ENCODE measurements around the gene FAM81A.

Gene FAM81A

DNA sequence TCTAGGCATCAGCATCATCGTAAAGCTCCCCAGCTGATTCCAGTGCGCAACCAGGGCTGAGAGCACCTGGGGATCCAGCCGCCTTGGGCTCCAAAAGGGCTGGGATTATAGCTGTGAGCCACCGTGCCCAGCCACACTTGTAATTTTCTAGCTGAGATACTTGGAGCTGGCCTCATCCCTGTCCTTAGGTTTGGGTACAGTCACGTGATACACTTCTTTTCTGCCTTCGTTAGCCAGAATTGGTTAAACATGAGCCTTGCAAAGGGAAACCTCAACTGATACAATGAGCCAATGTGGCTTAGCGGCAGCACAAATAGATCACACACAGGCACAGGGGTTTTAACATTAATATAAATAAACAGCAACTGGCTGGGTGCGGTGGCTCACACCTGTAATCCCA is 103.8 kb downstream of the FAM81A start:
- ATAC-seq = no peak
- TF ChIP-seq, protein P1, sequence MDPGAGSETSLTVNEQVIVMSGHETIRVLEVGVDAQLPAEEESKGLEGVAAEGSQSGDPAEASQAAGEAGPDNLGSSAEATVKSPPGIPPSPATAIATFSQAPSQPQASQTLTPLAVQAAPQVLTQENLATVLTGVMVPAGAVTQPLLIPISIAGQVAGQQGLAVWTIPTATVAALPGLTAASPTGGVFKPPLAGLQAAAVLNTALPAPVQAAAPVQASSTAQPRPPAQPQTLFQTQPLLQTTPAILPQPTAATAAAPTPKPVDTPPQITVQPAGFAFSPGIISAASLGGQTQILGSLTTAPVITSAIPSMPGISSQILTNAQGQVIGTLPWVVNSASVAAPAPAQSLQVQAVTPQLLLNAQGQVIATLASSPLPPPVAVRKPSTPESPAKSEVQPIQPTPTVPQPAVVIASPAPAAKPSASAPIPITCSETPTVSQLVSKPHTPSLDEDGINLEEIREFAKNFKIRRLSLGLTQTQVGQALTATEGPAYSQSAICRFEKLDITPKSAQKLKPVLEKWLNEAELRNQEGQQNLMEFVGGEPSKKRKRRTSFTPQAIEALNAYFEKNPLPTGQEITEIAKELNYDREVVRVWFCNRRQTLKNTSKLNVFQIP (CRISPR knock-in tag; IDR thresholded peaks at IDR 0.05; ENCODE audit: borderline replicate concordance, low read depth) = no peak
- no peak for TF ChIP-seq ISL1 (CRISPR knock-in tag; IDR thresholded peaks at IDR 0.05)
- TF ChIP-seq RARB (CRISPR knock-in tag; IDR thresholded peaks at IDR 0.05) = no peak
- TF ChIP-seq ARNTL (CRISPR knock-in tag; IDR thresholded peaks at IDR 0.05; ENCODE audit: borderline replicate concordance, low read depth) = no peak
- no peak for TF ChIP-seq PPARA (CRISPR knock-in tag; IDR thresholded peaks at IDR 0.05; ENCODE audit: borderline replicate concordance)

DNA sequence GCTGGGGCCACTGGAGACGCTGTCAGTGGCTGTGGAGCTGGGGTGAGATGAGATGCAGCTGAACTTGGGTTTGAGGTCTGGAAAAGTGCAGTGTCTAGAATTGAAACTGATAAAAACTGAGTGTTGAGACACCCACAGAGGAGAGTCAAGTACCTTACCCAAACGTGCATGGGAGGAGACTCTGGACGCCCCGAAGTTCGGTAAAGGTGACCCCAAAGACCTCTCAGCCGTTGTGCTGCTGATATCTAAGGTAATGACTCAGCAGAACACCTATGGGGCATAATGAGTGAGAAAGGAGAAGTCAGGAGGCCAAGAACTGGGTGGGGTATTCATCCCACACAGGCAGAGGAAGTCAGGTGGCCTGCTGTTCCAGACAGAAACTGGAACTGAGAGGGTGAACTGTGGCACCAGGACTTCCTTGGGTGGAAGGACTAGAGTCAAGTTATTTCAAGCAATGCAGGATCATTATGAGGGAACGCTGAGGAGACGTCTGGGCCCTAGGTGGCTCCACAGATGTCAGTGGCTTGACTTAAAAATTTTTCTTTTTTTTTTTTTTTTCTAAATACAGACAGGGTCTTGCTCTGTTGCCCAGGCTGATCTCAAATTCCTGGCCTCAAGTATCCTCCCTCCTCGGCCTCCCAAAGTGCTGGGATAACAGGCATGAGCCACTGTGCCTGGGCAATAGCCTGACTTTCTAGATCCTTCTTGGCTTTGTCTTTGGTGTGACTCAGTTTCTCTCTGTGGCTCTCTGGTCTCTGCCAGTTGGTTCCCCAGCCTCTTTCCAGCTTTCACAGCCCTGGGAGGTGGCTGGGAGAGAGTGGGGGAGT is 105.9 kb downstream of the FAM81A start:
- no peak for ATAC-seq
- TF ChIP-seq BACH2 (CRISPR knock-in tag; IDR thresholded peaks at IDR 0.05; ENCODE audit: borderline replicate concordance) (no peak), GLIS3 (CRISPR knock-in tag; IDR thresholded peaks at IDR 0.05) (no peak), RARB (CRISPR knock-in tag; IDR thresholded peaks at IDR 0.05) (no peak), ZNF8 (CRISPR knock-in tag; IDR thresholded peaks at IDR 0.05) (no peak), ZNF70 (CRISPR knock-in tag; IDR thresholded peaks at IDR 0.05) (no peak), ZC3H10 (CRISPR knock-in tag; IDR thresholded peaks at IDR 0.05) (no peak), ARNTL (CRISPR knock-in tag; IDR thresholded peaks at IDR 0.05; ENCODE audit: borderline replicate concordance, low read depth) (no peak), ZFP30 (CRISPR knock-in tag; IDR thresholded peaks at IDR 0.05) (no peak), ISL1 (CRISPR knock-in tag; IDR thresholded peaks at IDR 0.05) (no peak), TCF4 (CRISPR knock-in tag; IDR thresholded peaks at IDR 0.05; ENCODE audit: borderline replicate concordance) (no peak), OSR1 (CRISPR knock-in tag; IDR thresholded peaks at IDR 0.05) (no peak)
- TF ChIP-seq, protein P2, sequence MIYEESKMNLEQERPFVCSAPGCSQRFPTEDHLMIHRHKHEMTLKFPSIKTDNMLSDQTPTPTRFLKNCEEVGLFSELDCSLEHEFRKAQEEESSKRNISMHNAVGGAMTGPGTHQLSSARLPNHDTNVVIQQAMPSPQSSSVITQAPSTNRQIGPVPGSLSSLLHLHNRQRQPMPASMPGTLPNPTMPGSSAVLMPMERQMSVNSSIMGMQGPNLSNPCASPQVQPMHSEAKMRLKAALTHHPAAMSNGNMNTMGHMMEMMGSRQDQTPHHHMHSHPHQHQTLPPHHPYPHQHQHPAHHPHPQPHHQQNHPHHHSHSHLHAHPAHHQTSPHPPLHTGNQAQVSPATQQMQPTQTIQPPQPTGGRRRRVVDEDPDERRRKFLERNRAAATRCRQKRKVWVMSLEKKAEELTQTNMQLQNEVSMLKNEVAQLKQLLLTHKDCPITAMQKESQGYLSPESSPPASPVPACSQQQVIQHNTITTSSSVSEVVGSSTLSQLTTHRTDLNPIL (CRISPR knock-in tag; IDR thresholded peaks at IDR 0.05; ENCODE audit: low read depth) = no peak
- TF ChIP-seq, protein P3, sequence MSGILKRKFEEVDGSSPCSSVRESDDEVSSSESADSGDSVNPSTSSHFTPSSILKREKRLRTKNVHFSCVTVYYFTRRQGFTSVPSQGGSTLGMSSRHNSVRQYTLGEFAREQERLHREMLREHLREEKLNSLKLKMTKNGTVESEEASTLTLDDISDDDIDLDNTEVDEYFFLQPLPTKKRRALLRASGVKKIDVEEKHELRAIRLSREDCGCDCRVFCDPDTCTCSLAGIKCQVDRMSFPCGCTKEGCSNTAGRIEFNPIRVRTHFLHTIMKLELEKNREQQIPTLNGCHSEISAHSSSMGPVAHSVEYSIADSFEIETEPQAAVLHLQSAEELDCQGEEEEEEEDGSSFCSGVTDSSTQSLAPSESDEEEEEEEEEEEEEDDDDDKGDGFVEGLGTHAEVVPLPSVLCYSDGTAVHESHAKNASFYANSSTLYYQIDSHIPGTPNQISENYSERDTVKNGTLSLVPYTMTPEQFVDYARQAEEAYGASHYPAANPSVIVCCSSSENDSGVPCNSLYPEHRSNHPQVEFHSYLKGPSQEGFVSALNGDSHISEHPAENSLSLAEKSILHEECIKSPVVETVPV (CRISPR knock-in tag; IDR thresholded peaks at IDR 0.05) = no peak

DNA sequence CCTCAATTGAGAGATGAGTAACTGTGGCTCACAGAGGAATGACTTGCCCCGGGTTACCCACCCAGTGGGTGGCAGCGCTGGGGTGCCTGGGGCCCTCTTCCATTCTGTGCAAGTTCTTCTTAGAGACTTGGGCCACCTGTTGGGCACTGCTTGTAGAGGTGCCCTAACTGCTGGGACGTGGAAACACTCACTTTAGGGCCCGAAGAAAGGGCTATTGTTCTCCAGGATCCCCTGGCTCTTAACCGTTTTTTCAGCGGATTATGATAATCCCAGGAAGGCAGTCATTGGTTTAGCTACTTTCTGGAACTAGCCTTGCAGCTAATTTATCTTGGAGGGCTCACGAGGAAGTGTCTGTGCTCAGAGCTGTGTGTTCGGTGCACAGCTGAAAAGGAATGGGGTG is 107.6 kb downstream of the FAM81A start:
- ATAC-seq = no peak
- TF ChIP-seq SNAI2 (CRISPR knock-in tag; IDR thresholded peaks at IDR 0.05) = no peak
- no peak for TF ChIP-seq BACH2 (CRISPR knock-in tag; IDR thresholded peaks at IDR 0.05; ENCODE audit: borderline replicate concordance)
- TF ChIP-seq ZC3H10 (CRISPR knock-in tag; IDR thresholded peaks at IDR 0.05) = no peak
- TF ChIP-seq ZFP30 (CRISPR knock-in tag; IDR thresholded peaks at IDR 0.05) = no peak
- TF ChIP-seq ZNF565 (CRISPR knock-in tag; conservative IDR thresholded peaks at IDR 0.05; ENCODE audit: low read depth) = no peak
- TF ChIP-seq PPARA (CRISPR knock-in tag; IDR thresholded peaks at IDR 0.05; ENCODE audit: borderline replicate concordance) = no peak
- no peak for TF ChIP-seq CSDC2 (CRISPR knock-in tag; IDR thresholded peaks at IDR 0.05)
- no peak for TF ChIP-seq GLIS3 (CRISPR knock-in tag; IDR thresholded peaks at IDR 0.05)
- no peak for TF ChIP-seq ESRRG (CRISPR knock-in tag; IDR thresholded peaks at IDR 0.05)
- no peak for TF ChIP-seq ZNF70 (CRISPR knock-in tag; IDR thresholded peaks at IDR 0.05)
- TF ChIP-seq, protein P4, sequence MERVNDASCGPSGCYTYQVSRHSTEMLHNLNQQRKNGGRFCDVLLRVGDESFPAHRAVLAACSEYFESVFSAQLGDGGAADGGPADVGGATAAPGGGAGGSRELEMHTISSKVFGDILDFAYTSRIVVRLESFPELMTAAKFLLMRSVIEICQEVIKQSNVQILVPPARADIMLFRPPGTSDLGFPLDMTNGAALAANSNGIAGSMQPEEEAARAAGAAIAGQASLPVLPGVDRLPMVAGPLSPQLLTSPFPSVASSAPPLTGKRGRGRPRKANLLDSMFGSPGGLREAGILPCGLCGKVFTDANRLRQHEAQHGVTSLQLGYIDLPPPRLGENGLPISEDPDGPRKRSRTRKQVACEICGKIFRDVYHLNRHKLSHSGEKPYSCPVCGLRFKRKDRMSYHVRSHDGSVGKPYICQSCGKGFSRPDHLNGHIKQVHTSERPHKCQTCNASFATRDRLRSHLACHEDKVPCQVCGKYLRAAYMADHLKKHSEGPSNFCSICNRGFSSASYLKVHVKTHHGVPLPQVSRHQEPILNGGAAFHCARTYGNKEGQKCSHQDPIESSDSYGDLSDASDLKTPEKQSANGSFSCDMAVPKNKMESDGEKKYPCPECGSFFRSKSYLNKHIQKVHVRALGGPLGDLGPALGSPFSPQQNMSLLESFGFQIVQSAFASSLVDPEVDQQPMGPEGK (CRISPR knock-in tag; IDR thresholded peaks at IDR 0.05; ENCODE audit: borderline replicate concordance) = no peak
- TF ChIP-seq ZFP3 (CRISPR knock-in tag; IDR thresholded peaks at IDR 0.05) = no peak
- TF ChIP-seq TCF4 (CRISPR knock-in tag; IDR thresholded peaks at IDR 0.05; ENCODE audit: borderline replicate concordance) = no peak

All from SK-N-SH treated with all-trans-retinoic acid at 6 μM for 48 hours (cell line).